ENCODE measurements around the gene HSPA12A.

The HSPA12A gene

DNA sequence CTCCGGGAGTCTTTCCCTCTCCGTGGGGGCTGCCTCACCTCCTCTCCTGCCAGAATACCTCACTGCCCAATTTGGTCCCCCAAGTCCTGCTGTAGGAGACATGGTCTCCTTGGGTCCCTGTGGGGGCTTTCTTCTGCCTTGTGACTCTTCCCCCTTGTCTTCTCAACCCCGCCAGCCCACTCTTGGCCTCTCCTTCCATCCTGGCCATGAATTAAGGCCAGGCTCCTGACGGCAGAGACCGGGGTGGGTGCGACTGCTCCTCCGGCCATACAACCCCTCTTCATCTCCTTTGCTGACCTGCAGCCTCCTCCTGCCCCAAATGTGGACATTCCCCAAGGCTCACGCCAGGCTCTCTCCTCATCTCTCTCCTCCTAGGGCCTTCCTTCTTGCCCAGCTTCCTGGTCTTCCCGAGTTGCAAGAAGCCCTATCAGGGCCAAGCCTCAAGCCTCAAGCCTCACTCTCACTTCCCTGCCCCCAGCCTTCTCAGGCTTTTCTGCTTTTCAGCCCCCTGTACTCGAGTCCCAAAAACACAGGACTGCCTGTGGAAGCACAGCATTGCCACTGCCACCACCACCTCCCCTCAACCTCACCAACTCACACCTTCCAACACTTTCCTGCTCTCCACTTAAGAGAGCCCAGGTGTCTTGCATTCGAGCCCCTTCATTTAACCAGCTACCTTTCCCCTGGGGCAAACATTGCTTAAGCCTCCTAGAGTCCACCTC is 120.3 kb downstream of the HSPA12A start:
- no peak for FAIRE-seq

GRCh38 chr10:116621476-116621875 is 120.9 kb downstream of the HSPA12A start:
- FAIRE-seq, result no peak

Data from TTC549 (cell line).